Lower lobe of right lung (tissue), 2 donors: ENCODE measurements around the gene LDHD. TPM values are rescaled to one million over a fixed set of nuclear protein-coding genes. Genes with fewer than 3 reads are reported as not detected.

Experiments used
- ATAC-seq, 2 donors: fragments of 200-7000 bp; cut with Tn5 transposase; one replicate each; pipeline ENCODE4 v1.9.1; 2020 to 2022; ENCODE audit warnings: mild to moderate bottlenecking in 2 of 2, moderate library complexity in 2 of 2
- DNase-seq: peaks from one replicate; pipeline ENCODE4 v3.0.0-alpha.2; 2020
- H3K27ac ChIP-seq: fragments of 200-600 bp; one replicate; pipeline ENCODE4 v1.8.0; 2022
- H3K27me3 ChIP-seq: fragments of 200-600 bp; one replicate; pipeline ENCODE4 v1.8.0; 2022; ENCODE audit warnings: low read depth
- H3K36me3 ChIP-seq: fragments of 200-600 bp; one replicate; pipeline ENCODE4 v1.8.0; 2022; ENCODE audit warnings: mild to moderate bottlenecking
- H3K4me1 ChIP-seq: fragments of 200-600 bp; one replicate; pipeline ENCODE4 v1.8.0; 2022
- H3K4me3 ChIP-seq: fragments of 200-600 bp; one replicate; pipeline ENCODE4 v1.8.0; 2022; ENCODE audit warnings: mild to moderate bottlenecking
- H3K9me3 ChIP-seq: fragments of 200-600 bp; one replicate; pipeline ENCODE4 v1.8.0; 2022
- intact Hi-C: fragments of 100-400 bp; cut with DNase I; formaldehyde crosslinking; loops from one replicate; pipeline ENCODE4 v1.11.0; 2022
- long read RNA-seq: library from polyadenylated mRNA; unstranded; transcript quantifications from one replicate; pipeline ENCODE4 v2.0.0, GENCODE V29; 2021
- total RNA-seq: library from RNA; stranded (reverse); fragmentation: NEBNext Ultra II Directional; extraction: Animal tissue kit (Norgen Biotek cat#: 25700); gene quantifications from one replicate; pipeline ENCODE4 v1.2.1, GENCODE V29; 2021
- TF ChIP-seq, protein P1 (sequence below): fragments of 200-600 bp; IDR thresholded peaks from one replicate; pipeline ENCODE4 v1.8.0; 2022; ENCODE audit warnings: antibody characterized with exemption, mild to moderate bottlenecking
- donor health status: DM: no; HTN: yes; CAD: no; lungs with severe emphysema.

The LDHD gene
- total RNA-seq = 13.2 TPM
- long read RNA-seq, transcript LDHD-202 (11 exons, 1,966 nt) = major isoform, 6 of 19 reads
- long read RNA-seq, partial matches to known transcripts = 4 of 19 reads
- long read RNA-seq, other reads (novel, unspliced or antisense) = 8 of 19 reads

DNA sequence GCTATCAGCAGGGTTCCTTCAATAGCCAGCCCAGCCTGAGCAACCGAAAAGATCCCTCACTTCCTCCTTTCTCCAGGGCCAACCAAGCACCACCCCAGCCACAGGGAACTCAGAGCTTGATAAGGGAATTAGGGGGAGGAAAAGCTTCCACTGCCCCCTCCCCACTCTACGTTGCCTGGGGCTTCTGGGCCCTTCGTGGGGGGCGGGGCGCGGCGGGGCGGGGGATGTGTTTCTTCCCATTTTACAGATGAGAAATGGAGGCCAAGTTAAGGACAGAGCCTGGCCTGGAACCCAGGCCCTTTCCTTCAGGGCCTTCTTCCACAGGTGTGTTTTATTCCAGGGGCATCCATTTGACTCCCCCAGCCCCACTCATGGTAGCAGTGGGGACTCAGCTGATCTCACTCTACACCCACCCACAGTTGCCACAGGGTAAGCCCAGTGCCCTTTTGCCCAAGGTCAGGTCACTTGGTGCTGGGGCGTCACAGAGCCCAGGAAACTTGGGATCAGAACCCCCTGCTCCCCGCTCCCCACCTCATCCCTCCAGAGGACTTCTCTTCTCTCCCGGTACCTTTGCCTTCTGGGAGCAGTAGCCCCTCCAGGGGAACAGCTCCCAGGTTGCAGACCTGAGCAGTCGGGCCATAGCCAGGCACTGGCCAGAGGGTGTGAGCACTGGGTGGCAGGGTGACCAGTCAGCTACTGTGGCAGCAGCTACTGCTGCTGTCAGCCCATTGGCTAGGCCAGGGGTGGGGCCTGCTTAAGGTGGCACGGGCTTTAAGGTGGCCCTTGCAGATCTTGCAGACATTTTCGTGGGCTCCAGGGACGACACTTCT lies at the start of gene LDHD:
LDHD (minus strand) TSS at position 700 of the 830 bp plus-strand sequence; CDS start at position 640, 60 bp downstream.
- intact Hi-C loops = no loop called here
- no peaks in the 10 kb centered on the region for H3K9me3 ChIP-seq
- no peaks in the 10 kb centered on the region for H3K27me3 ChIP-seq
- ATAC-seq (peak; percentile 97 to 98), DNase-seq (peak; percentile 93)
- H3K36me3 ChIP-seq = no peaks in the 10 kb centered on the region
- peak within 1 kb of the TSS; percentile 66 for H3K4me3 ChIP-seq
- H3K4me1 ChIP-seq = peaks cover 39% of the 10 kb centered on the region
- H3K27ac ChIP-seq = peak within 1 kb of the TSS; percentile 80
- TF ChIP-seq, protein P1, sequence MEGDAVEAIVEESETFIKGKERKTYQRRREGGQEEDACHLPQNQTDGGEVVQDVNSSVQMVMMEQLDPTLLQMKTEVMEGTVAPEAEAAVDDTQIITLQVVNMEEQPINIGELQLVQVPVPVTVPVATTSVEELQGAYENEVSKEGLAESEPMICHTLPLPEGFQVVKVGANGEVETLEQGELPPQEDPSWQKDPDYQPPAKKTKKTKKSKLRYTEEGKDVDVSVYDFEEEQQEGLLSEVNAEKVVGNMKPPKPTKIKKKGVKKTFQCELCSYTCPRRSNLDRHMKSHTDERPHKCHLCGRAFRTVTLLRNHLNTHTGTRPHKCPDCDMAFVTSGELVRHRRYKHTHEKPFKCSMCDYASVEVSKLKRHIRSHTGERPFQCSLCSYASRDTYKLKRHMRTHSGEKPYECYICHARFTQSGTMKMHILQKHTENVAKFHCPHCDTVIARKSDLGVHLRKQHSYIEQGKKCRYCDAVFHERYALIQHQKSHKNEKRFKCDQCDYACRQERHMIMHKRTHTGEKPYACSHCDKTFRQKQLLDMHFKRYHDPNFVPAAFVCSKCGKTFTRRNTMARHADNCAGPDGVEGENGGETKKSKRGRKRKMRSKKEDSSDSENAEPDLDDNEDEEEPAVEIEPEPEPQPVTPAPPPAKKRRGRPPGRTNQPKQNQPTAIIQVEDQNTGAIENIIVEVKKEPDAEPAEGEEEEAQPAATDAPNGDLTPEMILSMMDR = no peak

- no peak overlapping the region for H3K4me3 ChIP-seq
- H3K9me3 ChIP-seq = no peaks in the 10 kb centered on the region
- intact Hi-C loops = no loop called here
- DNase-seq = no peak
- H3K36me3 ChIP-seq = no peaks in the 10 kb centered on the region
- ATAC-seq = no peak
- TF ChIP-seq, protein P1 = no peak
- no peaks in the 10 kb centered on the region for H3K4me1 ChIP-seq
- no peak overlapping the region for H3K27ac ChIP-seq
- H3K27me3 ChIP-seq = no peaks in the 10 kb centered on the region
Measured at GRCh38 chr16:75160386-75160785, 43.8 kb upstream of the LDHD start.

GRCh38 chr16:75152635-75153034 lies 36.1 kb upstream of the LDHD start:
- no peaks in the 10 kb centered on the region for H3K27me3 ChIP-seq

GRCh38 chr16:75151798-75152197 lies 35.2 kb upstream of the LDHD start:
- Histone ChIP-seq H3K27ac (no peak overlapping the region), H3K4me3 (no peak overlapping the region), H3K9me3 (peaks cover 16% of the 10 kb centered on the region), H3K36me3 (peaks cover 7% of the 10 kb centered on the region), H3K4me1 (peaks cover 10% of the 10 kb centered on the region), H3K27me3 (no peaks in the 10 kb centered on the region)
- no peak for DNase-seq
- intact Hi-C loops = no loop called here
- TF ChIP-seq, protein P1 = no peak
- no peak for ATAC-seq

More at GRCh38 chr16:75152635-75153034, 36.1 kb upstream of the LDHD start:
- no peak for ATAC-seq
- Histone ChIP-seq H3K9me3 (peaks cover 16% of the 10 kb centered on the region), H3K4me3 (no peak overlapping the region), H3K36me3 (peaks cover 7% of the 10 kb centered on the region), H3K27ac (no peak overlapping the region), H3K4me1 (peaks cover 10% of the 10 kb centered on the region)
- no peak for DNase-seq
- TF ChIP-seq, protein P1 = no peak
- intact Hi-C loops = no loop called here

DNA sequence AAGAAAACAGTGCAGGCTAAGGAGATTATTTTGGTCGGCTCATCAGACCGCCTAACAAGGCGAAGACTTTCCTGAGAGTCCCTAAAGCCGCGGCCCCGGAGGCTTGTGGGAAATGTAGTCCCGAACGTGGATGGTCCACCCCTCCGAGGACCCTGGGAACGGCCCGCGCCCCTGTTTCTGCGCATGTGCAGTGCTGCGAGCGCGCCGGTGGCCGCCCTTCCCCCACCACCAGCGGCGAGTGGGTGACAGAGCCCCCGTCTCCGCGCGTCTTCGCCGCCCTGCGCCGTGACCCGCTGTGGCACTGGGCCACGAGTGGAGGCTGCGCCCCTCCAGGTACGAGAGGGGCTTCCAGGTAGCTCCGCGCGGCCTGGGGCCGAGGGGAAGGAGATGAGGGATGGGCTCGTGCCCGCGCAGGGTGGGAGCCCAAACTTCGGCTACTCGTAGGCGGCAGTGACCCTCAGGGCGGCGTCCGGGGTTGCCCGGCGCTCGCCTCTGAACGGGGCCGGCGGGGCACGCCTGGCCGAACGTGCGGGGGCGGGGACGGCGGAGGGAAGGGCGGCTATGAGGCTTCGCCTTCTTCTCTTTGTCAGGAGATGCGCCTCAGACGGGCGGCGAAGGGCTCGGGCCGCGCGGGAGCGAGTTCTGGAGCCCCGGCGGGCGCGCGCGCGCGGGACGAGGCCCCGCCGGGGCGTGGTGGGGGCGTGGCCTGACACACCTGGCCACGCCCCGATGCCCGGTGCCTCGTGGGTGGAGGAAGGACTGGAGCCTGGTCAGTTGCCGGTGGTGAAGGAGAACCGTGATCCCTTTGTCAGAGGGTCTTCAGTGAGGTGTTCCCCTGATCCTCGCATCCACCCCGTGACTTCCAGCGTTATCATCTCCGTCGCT lies 32.0 kb upstream of the LDHD start, which contains the start of gene ZFP1:
ZFP1 (plus strand) TSS at position 214 of the 885 bp plus-strand sequence. CDS start 4,428 bp downstream, outside the sequence.
- Histone ChIP-seq H3K27me3 (no peaks in the 10 kb centered on the region), H3K27ac (peak within 1 kb of the TSS; percentile 96), H3K36me3 (no peaks in the 10 kb centered on the region), H3K9me3 (peaks cover 16% of the 10 kb centered on the region), H3K4me3 (peak within 1 kb of the TSS; percentile 99), H3K4me1 (peaks cover 10% of the 10 kb centered on the region)
- ATAC-seq = peak; percentile 99
- peak; percentile 98 for DNase-seq
- TF ChIP-seq, protein P1 = no peak
- intact Hi-C loops = no loop called here
